OCI-LY7 (cell line): ENCODE data around the gene LSM4. TPM values are rescaled to one million over a fixed set of nuclear protein-coding genes. Genes with fewer than 3 reads are reported as not detected.

Source experiments
- BruUV-seq: library from RNA; stranded (reverse); fragments of 400-500 nt; replicated peaks from 2 replicates; lab custom pipeline; 2021; lab: Mats Ljungman, UMichigan
- CTCF ChIA-PET: fragments of 300-600 bp; sonication (Branson Sonifier 250); formaldehyde crosslinking; loops from one replicate; lab custom pipeline; 2022; ENCODE audit warnings: antibody characterized with exemption; ENCODE audit not compliant: unreplicated experiment; lab: Charles Lee
- POLR2A ChIA-PET: fragments of 300-600 bp; sonication (Branson Sonifier 250); formaldehyde crosslinking; loops from one replicate; lab custom pipeline; 2022; ENCODE audit warnings: antibody characterized with exemption; lab: Charles Lee
- DNase-seq: peaks from one replicate; pipeline ENCODE4 v3.0.0-alpha.2; 2015; ENCODE audit warnings: low spot score
- H2AFZ ChIP-seq: fragments of 200-600 bp; sonication (generic), shearing (Covaris generic); 2 replicates; pipeline ENCODE4 v1.6.1; 2014; ENCODE audit warnings: mild to moderate bottlenecking, antibody characterized with exemption, low read length, moderate library complexity
- H3K27ac ChIP-seq: fragments of 200-600 bp; sonication (generic); 2 replicates; pipeline ENCODE4 v1.5.1; 2014; ENCODE audit warnings: mixed run types, low read depth, mild to moderate bottlenecking, moderate library complexity, low read length, inconsistent platforms; ENCODE audit not compliant: poor library complexity, severe bottlenecking
- H3K36me3 ChIP-seq: fragments of 200-600 bp; sonication (generic); 2 replicates; pipeline ENCODE4 v1.6.1; 2014; ENCODE audit warnings: mild to moderate bottlenecking, antibody characterized with exemption, low read length, moderate library complexity, mixed read lengths; ENCODE audit not compliant: insufficient read depth
- H3K4me1 ChIP-seq: fragments of 200-600 bp; sonication (generic); 2 replicates; pipeline ENCODE4 v1.5.1; 2014; ENCODE audit warnings: mild to moderate bottlenecking, low read length; ENCODE audit not compliant: insufficient read depth, poor library complexity, severe bottlenecking
- H3K4me2 ChIP-seq: fragments of 200-600 bp; sonication (generic); 2 replicates; pipeline ENCODE4 v1.6.1; 2014; ENCODE audit warnings: mild to moderate bottlenecking, low read length
- H3K4me3 ChIP-seq: fragments of 200-600 bp; sonication (generic); 2 replicates; pipeline ENCODE4 v1.5.1; 2014; ENCODE audit warnings: mild to moderate bottlenecking, low read depth, low read length; ENCODE audit not compliant: poor library complexity, severe bottlenecking
- H3K79me2 ChIP-seq: fragments of 200-600 bp; sonication (generic); 2 replicates; pipeline ENCODE4 v1.6.1; 2016; ENCODE audit warnings: low read depth, mild to moderate bottlenecking, low read length, moderate library complexity, mixed read lengths; ENCODE audit not compliant: insufficient read depth
- H3K9me2 ChIP-seq: fragments of 200-600 bp; sonication (generic); 2 replicates; pipeline ENCODE4 v1.6.1; 2016; ENCODE audit warnings: mild to moderate bottlenecking, low read length, mixed read lengths; ENCODE audit not compliant: insufficient read depth
- H3K9me3 ChIP-seq: fragments of 200-600 bp; sonication (generic); 2 replicates; pipeline ENCODE4 v1.6.1; 2014; ENCODE audit warnings: mild to moderate bottlenecking, mixed run types, low read length, mixed read lengths
- H4K20me1 ChIP-seq: fragments of 200-600 bp; sonication (generic); 2 replicates; pipeline ENCODE4 v1.6.1; 2014; ENCODE audit warnings: mild to moderate bottlenecking, antibody characterized with exemption, low read length, moderate library complexity, mixed read lengths; ENCODE audit not compliant: insufficient read depth
- CTCF ChIP-seq: fragments of 200-600 bp; sonication (generic); conservative IDR thresholded peaks from 2 replicates; pipeline ENCODE4 v1.5.1; 2014; ENCODE audit warnings: mild to moderate bottlenecking, antibody characterized with exemption, low read length, moderate library complexity, mixed read lengths
- EZH2phosphoT487 ChIP-seq: fragments of 200-600 bp; sonication (generic); IDR thresholded peaks from 2 replicates; pipeline ENCODE4 v1.6.1; 2018; ENCODE audit warnings: low read depth, borderline replicate concordance, mild to moderate bottlenecking, mixed run types, antibody characterized with exemption, low read length, moderate library complexity, mixed read lengths
- intact Hi-C: fragments of 100-400 bp; cut with micrococcal nuclease; formaldehyde crosslinking; loops from one replicate; pipeline ENCODE4 v1.10.0; 2022; ENCODE audit not compliant: unreplicated experiment
- total RNA-seq, 2 experiments: library from RNA; depleted of rRNA in 1 of 2; stranded (reverse); fragments of >200 nt in 1 of 2; shearing (Covaris generic) in 1 of 2; gene quantifications; 2 replicates each; pipeline ENCODE4 v1.2.3, GENCODE V29; 2014 to 2022

Gene LSM4
- total RNA-seq, 2 experiments from 2014 or later, result 232 to 451 TPM

DNA sequence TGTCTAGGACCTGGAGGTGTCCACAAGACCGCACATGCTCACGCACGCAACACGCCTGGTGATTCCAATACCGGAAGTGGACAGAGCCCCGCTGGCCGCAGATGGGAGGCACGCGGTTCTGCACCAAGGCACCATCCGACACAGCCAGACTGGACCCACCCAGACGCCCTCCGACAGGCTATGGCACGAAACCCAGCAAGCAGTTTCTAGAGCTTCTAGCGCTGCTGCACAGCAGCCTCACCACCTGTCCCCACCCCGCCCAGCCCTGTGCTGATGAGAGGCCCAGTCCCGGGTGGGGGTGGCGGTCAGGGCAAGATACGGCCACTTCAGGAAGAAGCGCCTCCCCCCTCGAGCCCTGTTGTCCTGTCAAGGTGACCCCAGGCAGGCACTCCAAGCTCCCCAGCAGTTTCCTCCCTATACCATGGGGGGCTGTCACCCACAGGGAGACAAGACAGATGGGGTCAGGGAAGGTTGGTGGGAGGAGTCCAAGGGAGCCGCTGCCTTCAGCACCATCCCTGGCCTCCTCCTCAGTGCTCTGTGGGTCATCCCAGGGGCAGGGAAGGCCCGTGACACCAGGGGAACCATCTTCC is 11.3 kb downstream of the LSM4 start:
- peaks cover 21% of the 10 kb centered on the region for H3K4me1 ChIP-seq
- intact Hi-C loops, result no loop called here
- H3K4me2 ChIP-seq, result no peak overlapping the region
- H3K9me2 ChIP-seq, result no peaks in the 10 kb centered on the region
- no peaks in the 10 kb centered on the region for H3K9me3 ChIP-seq
- H4K20me1 ChIP-seq, result no peaks in the 10 kb centered on the region
- H3K27ac ChIP-seq, result no peak overlapping the region
- no peak for DNase-seq
- TF ChIP-seq CTCF (no peak), EZH2phosphoT487 (no peak)
- ChIA-PET CTCF (no interaction called here), POLR2A (no interaction called here)
- H2AFZ ChIP-seq, result no peak overlapping the region
- no TSS peak for BruUV-seq
- H3K4me3 ChIP-seq, result no peak overlapping the region
- no peaks in the 10 kb centered on the region for H3K79me2 ChIP-seq
- H3K36me3 ChIP-seq, result peaks cover 91% of the 10 kb centered on the region

GRCh38 chr19:18310966-18311365 is 11.9 kb downstream of the LSM4 start:
- CTCF ChIA-PET, result no interaction called here
- POLR2A ChIA-PET, result no interaction called here
- no peak overlapping the region for H3K4me2 ChIP-seq
- H3K27ac ChIP-seq, result no peak overlapping the region
- no peaks in the 10 kb centered on the region for H3K9me2 ChIP-seq
- BruUV-seq, result no TSS peak
- TF ChIP-seq EZH2phosphoT487, result no peak
- no peak for TF ChIP-seq CTCF
- no peak overlapping the region for H2AFZ ChIP-seq
- no peaks in the 10 kb centered on the region for H4K20me1 ChIP-seq
- H3K79me2 ChIP-seq, result no peaks in the 10 kb centered on the region
- no peak for DNase-seq
- no peaks in the 10 kb centered on the region for H3K9me3 ChIP-seq
- H3K4me3 ChIP-seq, result no peak overlapping the region
- intact Hi-C loops, result no loop called here
- H3K36me3 ChIP-seq, result peaks cover 97% of the 10 kb centered on the region
- H3K4me1 ChIP-seq, result peaks cover 21% of the 10 kb centered on the region

DNA sequence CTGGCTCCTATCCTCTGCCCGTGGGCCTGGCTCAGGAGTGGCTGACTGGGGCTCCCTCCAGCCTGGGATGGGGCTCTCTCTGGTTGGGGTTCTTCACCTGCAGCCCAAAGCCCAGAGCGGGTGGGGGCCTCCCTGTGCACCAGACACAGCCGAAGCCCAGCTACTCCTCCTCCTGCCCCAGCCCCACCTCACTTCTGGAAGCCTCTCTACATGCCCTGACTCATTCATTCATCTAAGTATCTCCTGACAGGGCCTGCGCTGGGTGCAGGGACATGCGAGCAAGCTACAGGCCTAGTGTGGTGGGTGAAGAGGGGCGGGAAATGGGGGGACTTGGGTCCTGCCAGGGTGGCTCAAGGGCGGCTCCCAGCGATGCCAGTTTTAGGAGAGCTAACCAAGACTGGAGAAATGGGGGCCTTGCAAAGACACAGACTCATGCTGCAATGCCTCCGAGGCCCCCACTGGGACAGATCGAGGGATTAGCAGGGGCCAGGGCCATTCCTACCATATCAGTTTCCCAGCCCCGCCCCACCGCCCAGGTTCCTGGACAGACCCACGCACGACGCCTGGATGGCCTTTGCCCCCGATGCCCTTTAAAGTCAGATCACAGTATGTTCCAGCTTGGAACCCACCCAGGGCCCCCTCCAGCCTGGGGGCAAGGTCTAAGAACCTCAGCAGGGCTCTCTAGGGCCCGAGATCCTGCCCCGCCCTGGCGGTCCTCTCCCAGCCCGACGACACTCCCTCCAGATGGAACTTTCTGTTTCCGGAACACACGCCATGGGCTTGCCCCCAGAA is 12.6 kb downstream of the LSM4 start:
- Histone ChIP-seq H3K36me3 (peaks cover 92% of the 10 kb centered on the region), H3K27ac (no peak overlapping the region), H3K79me2 (no peaks in the 10 kb centered on the region), H3K4me3 (no peak overlapping the region), H2AFZ (no peak overlapping the region), H3K4me2 (no peak overlapping the region), H3K9me3 (no peaks in the 10 kb centered on the region), H3K9me2 (no peaks in the 10 kb centered on the region), H3K4me1 (peaks cover 27% of the 10 kb centered on the region), H4K20me1 (no peaks in the 10 kb centered on the region)
- no peak for DNase-seq
- intact Hi-C loops, result no loop called here
- BruUV-seq, result no TSS peak
- POLR2A ChIA-PET, result no interaction called here
- CTCF ChIA-PET, result interaction anchor here (0.6 kb wide), 1 partner anchor 10 kb away, joined by 8 read pairs; no protein-coding TSS in a partner anchor
- TF ChIP-seq CTCF (no peak), EZH2phosphoT487 (no peak)
